Psoas muscle (tissue), 8 donors: ENCODE results near the gene RASA2. TPM values are rescaled to one million over a fixed set of nuclear protein-coding genes. Genes with fewer than 3 reads are reported as not detected.
"Not testable (repeated sequence)": the region's sequence is repeated elsewhere in the genome, so short reads cannot be mapped to it uniquely, and the experiment has no call there.

Source experiments
- ATAC-seq, 4 donors: fragments of 200-7000 bp; cut with Tn5 transposase; one replicate each; pipeline ENCODE4 v1.9.1; 2020; ENCODE audit warnings: moderate library complexity in 3 of 4, mild to moderate bottlenecking in 2 of 4
- DNase-seq, 2 donors: peaks; one replicate each; pipeline ENCODE4 v3.0.0-alpha.2; 2020
- H3K27ac ChIP-seq: fragments of 200-600 bp; one replicate; pipeline ENCODE4 v1.8.0; 2022
- H3K27me3 ChIP-seq, 3 donors: fragments of 200-600 bp in 1 of 3; one replicate each; pipeline versions ENCODE4 v1.6.1 to v1.8.0; 2013 to 2022; ENCODE audit warnings: low read length in 2 of 3, mild to moderate bottlenecking in 2 of 3, moderate library complexity in 1 of 3; ENCODE audit not compliant: insufficient read depth in 3 of 3
- H3K36me3 ChIP-seq, 2 donors: fragments of 200-600 bp in 1 of 2; one replicate each; pipeline versions ENCODE4 v1.6.1 to v1.8.0; 2013 to 2022; ENCODE audit warnings: low read depth in 1 of 2, mild to moderate bottlenecking in 1 of 2, moderate library complexity in 1 of 2; ENCODE audit not compliant: insufficient read depth in 1 of 2
- H3K4me1 ChIP-seq: fragments of 200-600 bp; one replicate; pipeline ENCODE4 v1.8.0; 2022
- H3K4me3 ChIP-seq: fragments of 200-600 bp; one replicate; pipeline ENCODE4 v1.8.0; 2022; ENCODE audit warnings: mild to moderate bottlenecking
- H3K9me3 ChIP-seq: fragments of 200-600 bp; one replicate; pipeline ENCODE4 v1.8.0; 2022
- CTCF ChIP-seq: fragments of 200-600 bp; IDR thresholded peaks from one replicate; pipeline ENCODE4 v1.8.0; 2022; ENCODE audit warnings: antibody characterized with exemption
- WGBS, 3 donors: extraction: QIAGEN DNeasy Blood & Tissue Kit; methylation state at CpG; one replicate each; pipeline versions ENCODE4 v1.1.6 to v1.1.7; 2013; 5-methylcytosine and 5-hydroxymethylcytosine counted together
- intact Hi-C, 2 donors: fragments of 100-400 bp; cut with DNase I; formaldehyde crosslinking; loops; one replicate each; pipeline versions ENCODE4 v1.11.0 to v1.14.2; 2022
- polyA plus RNA-seq, 3 donors: library from polyadenylated mRNA; stranded (reverse); fragments of 200-250 nt; gene quantifications; one replicate each; pipeline ENCODE4 v1.2.3, GENCODE V29; 2013
- total RNA-seq, 4 donors: library from RNA; stranded (reverse); fragmentation: NEBNext Ultra II Directional in 2 of 4; extraction: Animal tissue kit (Norgen Biotek cat#: 25700) in 2 of 4; gene quantifications; one replicate each; pipeline versions ENCODE4 v1.2.1 to v1.2.4, GENCODE V29; 2021 to 2023
- donor health status: healthy with polysubstance abuse.
- donor health status: DM: no; HTN: no; CAD: no; lungs with moderate emphysema.
- donor health status: Bipolar disorder and iron deficiency.
- donor health status: healthy.
- donor health status: DM: yes; HTN: yes; CAD: no.
- donor health status: DM: no; HTN: no; CAD: no.
- donor health status: DM: no; HTN: no; CAD: no.
- donor health status: DM: yes; HTN: yes; CAD: no.

The RASA2 gene
- total and polyA plus RNA-seq, 7 donors = 1.3 to 4.0 (median 2.3) TPM

- Histone ChIP-seq H3K9me3 (no peaks in the 10 kb centered on the region), H3K4me1 (peaks cover 11% of the 10 kb centered on the region), H3K36me3 (no peaks in the 10 kb centered on the region), H3K4me3 (no peak overlapping the region), H3K27me3 (no peaks in the 10 kb centered on the region), H3K27ac (no peak overlapping the region)
- no peak for TF ChIP-seq CTCF
- 96 to 100% (median 98%) methylated on average over 1 of the region's 1 CpG for WGBS, 3 donors
- ATAC-seq (no peak), DNase-seq (no peak)
- intact Hi-C loops = no loop called here
These were observed 45.8 kb downstream of the RASA2 start for GRCh38 chr3:141532609-141533008.

GRCh38 chr3:141536017-141536416, 49.2 kb downstream of the RASA2 start:
- intact Hi-C loops, DNase-seq, H3K9me3 ChIP-seq, H3K4me3 ChIP-seq, H3K4me1 ChIP-seq, H3K27me3 ChIP-seq, ATAC-seq, H3K36me3 ChIP-seq, H3K27ac ChIP-seq: not testable (repeated sequence)
- 98 to 99% (median 98%) methylated on average over 6 of the region's 6 CpGs for WGBS, 3 donors

GRCh38 chr3:141537856-141538255, 51.0 kb downstream of the RASA2 start:
- intact Hi-C loops = no loop called here

GRCh38 chr3:141538568-141539240, 51.9 kb downstream of the RASA2 start:
- Histone ChIP-seq H3K36me3 (peaks cover 0 to 3% of the 10 kb centered on the region in 2 donors), H3K9me3 (no peaks in the 10 kb centered on the region), H3K27ac (no peak overlapping the region), H3K4me3 (no peak overlapping the region), H3K27me3 (no peaks in the 10 kb centered on the region), H3K4me1 (no peaks in the 10 kb centered on the region)
- DNase-seq (no peak), ATAC-seq (no peak)
- intact Hi-C loops = no loop called here
- TF ChIP-seq CTCF = no peak
- WGBS, 3 donors = 69 to 80% (median 79%) methylated on average over 2 of the region's 2 CpGs

More at GRCh38 chr3:141537856-141538255, 51.0 kb downstream of the RASA2 start:
- peaks cover 0 to 3% of the 10 kb centered on the region in 2 donors for H3K36me3 ChIP-seq
- H3K27me3 ChIP-seq = no peaks in the 10 kb centered on the region
- no peak for ATAC-seq
- H3K27ac ChIP-seq = no peak overlapping the region
- no peak for DNase-seq
- no peaks in the 10 kb centered on the region for H3K4me1 ChIP-seq
- H3K9me3 ChIP-seq = no peaks in the 10 kb centered on the region
- H3K4me3 ChIP-seq = no peak overlapping the region
- TF ChIP-seq CTCF = no peak

GRCh38 chr3:141539431-141540187, 52.8 kb downstream of the RASA2 start:
- intact Hi-C loops = loop anchor here in 1 of 2 donors (5.0 kb wide), 1 partner anchor 52 kb away; the partner anchor contains the start of gene RASA2
- 93 to 95% (median 93%) methylated on average over 5 of the region's 5 CpGs for WGBS, 3 donors
- no peak for TF ChIP-seq CTCF
- H3K4me1 ChIP-seq = no peaks in the 10 kb centered on the region
- DNase-seq = no peak
- H3K36me3 ChIP-seq = peaks cover 0 to 4% of the 10 kb centered on the region in 2 donors
- no peak for ATAC-seq
- H3K27ac ChIP-seq = no peak overlapping the region
- no peak overlapping the region for H3K4me3 ChIP-seq
- no peaks in the 10 kb centered on the region for H3K27me3 ChIP-seq
- H3K9me3 ChIP-seq = no peaks in the 10 kb centered on the region
